Measurements from ENCODE around the gene CDC42BPA. TPM values are rescaled to one million over a fixed set of nuclear protein-coding genes. Genes with fewer than 3 reads are reported as not detected.
"Not testable (repeated sequence)": the region's sequence is repeated elsewhere in the genome, so short reads cannot be mapped to it uniquely, and the experiment has no call there.

CDC42BPA gene
- total RNA-seq, 1 donor from 2014 or later: 40.3 TPM

DNA sequence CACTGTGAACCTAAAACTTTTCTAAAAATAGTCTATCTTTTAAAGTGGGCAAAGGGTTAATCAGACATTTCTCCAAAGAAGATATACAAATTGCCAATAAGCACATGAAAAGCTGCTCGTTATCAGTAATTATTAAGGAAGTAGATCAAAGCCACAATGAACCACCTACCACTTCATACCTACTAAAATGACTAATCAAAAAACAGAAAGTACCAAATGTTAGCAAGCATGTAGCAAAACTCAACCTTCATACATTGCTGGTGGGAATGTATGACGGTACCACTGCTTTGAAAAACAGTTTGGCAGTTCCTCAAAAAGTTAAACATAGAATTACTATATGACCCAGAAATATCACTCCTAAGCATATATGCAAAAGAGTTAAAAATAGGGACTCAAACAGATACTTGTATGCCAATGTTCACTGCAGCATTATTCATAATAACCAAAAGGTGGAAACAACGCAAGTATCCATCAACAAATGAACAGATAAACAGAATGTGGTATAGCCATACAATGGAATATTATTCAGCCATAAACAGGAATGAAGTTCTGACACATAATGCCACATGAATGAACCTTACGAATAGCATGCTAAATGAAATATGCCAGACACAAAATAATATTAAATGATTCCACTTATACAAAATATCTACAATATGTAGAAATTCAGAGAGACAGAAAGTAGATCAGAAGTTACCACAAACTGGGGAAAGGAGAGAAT lies 21.1 kb downstream of the CDC42BPA start:
- Histone ChIP-seq H3K27ac (no peak overlapping the region), H3K9me3 (no peaks in the 10 kb centered on the region), H3K36me3 (no peaks in the 10 kb centered on the region), H3K27me3 (ENCODE audit: low read depth) (no peaks in the 10 kb centered on the region), H3K4me1 (peaks cover 19% of the 10 kb centered on the region), H3K4me3 (no peak overlapping the region)
- TF ChIP-seq, protein P1, sequence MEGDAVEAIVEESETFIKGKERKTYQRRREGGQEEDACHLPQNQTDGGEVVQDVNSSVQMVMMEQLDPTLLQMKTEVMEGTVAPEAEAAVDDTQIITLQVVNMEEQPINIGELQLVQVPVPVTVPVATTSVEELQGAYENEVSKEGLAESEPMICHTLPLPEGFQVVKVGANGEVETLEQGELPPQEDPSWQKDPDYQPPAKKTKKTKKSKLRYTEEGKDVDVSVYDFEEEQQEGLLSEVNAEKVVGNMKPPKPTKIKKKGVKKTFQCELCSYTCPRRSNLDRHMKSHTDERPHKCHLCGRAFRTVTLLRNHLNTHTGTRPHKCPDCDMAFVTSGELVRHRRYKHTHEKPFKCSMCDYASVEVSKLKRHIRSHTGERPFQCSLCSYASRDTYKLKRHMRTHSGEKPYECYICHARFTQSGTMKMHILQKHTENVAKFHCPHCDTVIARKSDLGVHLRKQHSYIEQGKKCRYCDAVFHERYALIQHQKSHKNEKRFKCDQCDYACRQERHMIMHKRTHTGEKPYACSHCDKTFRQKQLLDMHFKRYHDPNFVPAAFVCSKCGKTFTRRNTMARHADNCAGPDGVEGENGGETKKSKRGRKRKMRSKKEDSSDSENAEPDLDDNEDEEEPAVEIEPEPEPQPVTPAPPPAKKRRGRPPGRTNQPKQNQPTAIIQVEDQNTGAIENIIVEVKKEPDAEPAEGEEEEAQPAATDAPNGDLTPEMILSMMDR (IDR thresholded peaks at IDR 0.05): no peak
- DNase-seq (no peak), ATAC-seq (no peak)
- intact Hi-C loops (cut with DNase I): no loop called here

DNA sequence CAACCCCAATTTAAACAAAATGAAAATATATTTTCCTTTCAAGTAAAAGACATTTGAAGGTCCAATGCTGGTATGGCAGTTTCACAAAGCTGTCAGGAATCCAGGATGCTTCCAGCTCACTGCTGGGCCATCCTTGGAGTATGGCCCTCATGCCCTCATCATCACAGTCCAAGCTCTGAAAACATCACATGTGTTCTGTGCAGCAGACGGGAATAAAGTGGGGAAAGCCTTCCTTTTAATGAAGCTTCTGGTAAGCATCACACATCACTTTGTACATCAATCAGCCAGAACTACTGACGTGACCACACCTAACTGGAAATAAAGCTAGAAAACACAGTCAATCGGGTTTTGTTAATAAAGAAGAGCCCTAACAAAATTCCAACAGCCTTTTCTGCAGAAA lies 22.7 kb downstream of the CDC42BPA start:
- DNase-seq: no peak
- Histone ChIP-seq H3K9me3 (no peaks in the 10 kb centered on the region), H3K4me3 (no peak overlapping the region), H3K4me1 (peaks cover 19% of the 10 kb centered on the region), H3K36me3 (no peaks in the 10 kb centered on the region), H3K27me3 (ENCODE audit: low read depth) (no peaks in the 10 kb centered on the region), H3K27ac (no peak overlapping the region)
- TF ChIP-seq, protein P1 (IDR thresholded peaks at IDR 0.05): no peak
- no peak for ATAC-seq
- intact Hi-C loops (cut with DNase I): no loop called here

DNA sequence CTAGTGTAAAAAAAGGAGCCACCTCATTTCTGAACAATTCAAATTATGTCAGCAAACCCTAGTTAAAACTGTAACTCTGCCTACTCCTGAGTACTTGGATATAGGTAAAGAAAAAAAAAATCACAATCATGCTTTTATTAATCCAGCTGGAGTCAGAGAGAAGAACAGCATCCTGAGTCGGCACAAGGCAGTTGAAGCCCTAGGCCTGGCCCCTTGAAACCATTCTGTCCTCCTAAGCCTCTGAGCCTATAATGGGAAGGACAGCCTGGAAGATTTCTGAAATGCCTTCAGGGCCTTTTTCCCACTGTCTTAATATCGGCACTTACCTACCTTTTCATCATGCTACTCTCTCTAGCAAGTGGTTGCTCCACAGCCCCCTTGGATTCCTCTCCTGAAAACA lies 32.5 kb downstream of the CDC42BPA start:
- TF ChIP-seq, protein P1 (IDR thresholded peaks at IDR 0.05): no peak
- no peaks in the 10 kb centered on the region for H3K36me3 ChIP-seq
- no peak overlapping the region for H3K27ac ChIP-seq
- intact Hi-C loops (cut with DNase I): no loop called here
- H3K4me1 ChIP-seq: no peaks in the 10 kb centered on the region
- no peak overlapping the region for H3K4me3 ChIP-seq
- ATAC-seq (no peak), DNase-seq (no peak)
- peaks cover 12% of the 10 kb centered on the region for H3K9me3 ChIP-seq
- no peaks in the 10 kb centered on the region for H3K27me3 ChIP-seq (ENCODE audit: low read depth)

DNA sequence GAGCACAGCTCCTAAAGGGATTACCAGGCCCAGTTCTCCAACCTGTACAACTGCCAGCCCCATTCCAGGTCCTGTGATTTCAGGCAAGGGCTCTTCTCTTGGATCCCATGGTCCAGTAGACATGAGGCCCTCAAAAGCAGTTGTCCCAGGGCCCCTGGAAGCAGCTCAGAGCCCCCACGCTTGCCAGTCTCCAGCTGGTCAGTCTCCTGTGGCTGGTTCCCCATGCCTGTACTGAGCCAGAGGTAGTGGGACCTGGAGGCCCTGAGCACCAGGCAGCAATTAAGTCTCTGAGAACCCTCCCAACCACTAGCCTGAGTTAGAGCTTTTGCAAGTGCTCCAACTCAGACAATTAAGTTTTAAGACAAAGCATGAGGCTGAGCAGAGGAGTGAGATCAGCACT lies 36.9 kb downstream of the CDC42BPA start:
- TF ChIP-seq, protein P1 (IDR thresholded peaks at IDR 0.05): no peak
- DNase-seq: no peak
- intact Hi-C loops (cut with DNase I): no loop called here
- ATAC-seq: no peak
- no peak overlapping the region for H3K4me3 ChIP-seq
- no peaks in the 10 kb centered on the region for H3K4me1 ChIP-seq
- H3K27ac ChIP-seq: no peak overlapping the region
- H3K27me3 ChIP-seq (ENCODE audit: low read depth): no peaks in the 10 kb centered on the region
- H3K36me3 ChIP-seq: no peaks in the 10 kb centered on the region
- H3K9me3 ChIP-seq: peaks cover 12% of the 10 kb centered on the region

DNA sequence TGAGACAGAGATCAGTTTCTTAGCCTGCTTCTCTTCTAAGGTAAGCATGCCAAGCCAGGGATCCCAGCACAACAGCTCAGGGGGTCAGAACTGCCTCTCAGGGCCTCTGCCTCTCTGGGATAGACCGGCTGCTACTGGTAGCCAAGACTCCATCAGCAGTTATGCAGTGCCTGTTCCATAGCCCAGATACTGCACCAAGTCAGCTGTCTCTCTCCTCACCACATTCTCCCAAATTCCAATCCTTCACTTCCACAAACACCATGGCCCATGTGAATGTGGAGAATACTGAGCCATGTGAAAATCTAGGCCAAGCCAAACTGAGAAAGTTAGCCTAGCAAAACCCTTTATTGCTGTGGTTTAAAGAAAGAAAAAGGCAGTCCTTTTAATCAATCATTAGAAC lies 37.5 kb downstream of the CDC42BPA start:
- ATAC-seq (no peak), DNase-seq (no peak)
- Histone ChIP-seq H3K36me3 (no peaks in the 10 kb centered on the region), H3K27ac (no peak overlapping the region), H3K4me1 (no peaks in the 10 kb centered on the region), H3K4me3 (no peak overlapping the region), H3K27me3 (ENCODE audit: low read depth) (no peaks in the 10 kb centered on the region), H3K9me3 (peaks cover 8% of the 10 kb centered on the region)
- TF ChIP-seq, protein P1 (IDR thresholded peaks at IDR 0.05): no peak
- intact Hi-C loops (cut with DNase I): no loop called here

DNA sequence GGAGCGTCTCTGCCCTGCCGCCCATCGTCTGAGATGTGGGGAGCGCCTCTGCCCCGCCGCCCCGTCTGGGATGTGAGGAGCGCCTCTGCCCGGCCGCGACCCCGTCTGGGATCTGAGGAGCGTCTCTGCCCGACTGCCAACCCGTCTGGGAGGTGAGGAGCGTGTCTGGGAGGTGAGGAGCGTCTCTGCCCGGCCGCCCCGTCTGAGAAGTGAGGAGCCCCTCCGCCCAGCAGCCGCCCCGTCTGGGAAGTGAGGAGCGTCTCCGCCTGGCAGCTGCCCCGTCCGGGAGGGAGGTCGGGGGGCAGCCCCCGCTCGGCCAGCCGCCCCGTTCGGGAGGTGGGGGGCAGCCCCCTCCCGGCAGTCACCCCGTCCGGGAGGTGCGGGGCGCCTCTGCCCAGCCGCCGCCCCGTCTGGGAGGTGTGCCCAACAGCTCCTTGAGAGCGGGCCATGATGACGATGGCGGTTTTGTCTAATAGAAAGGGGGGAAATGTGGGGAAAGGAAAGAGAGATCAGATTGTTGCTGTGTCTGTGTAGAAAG lies 42.1 kb downstream of the CDC42BPA start:
- H3K36me3 ChIP-seq; H3K4me3 ChIP-seq; H3K4me1 ChIP-seq; ATAC-seq; H3K9me3 ChIP-seq; DNase-seq; intact Hi-C loops (cut with DNase I); H3K27me3 ChIP-seq (ENCODE audit: low read depth); H3K27ac ChIP-seq: not testable (repeated sequence)
